ENCODE results near the gene SETBP1. TPM values are rescaled to one million over a fixed set of nuclear protein-coding genes. Genes with fewer than 3 reads are reported as not detected.

Gene SETBP1
- total RNA-seq, 1 donor from 2014 or later, result 39.5 TPM

DNA sequence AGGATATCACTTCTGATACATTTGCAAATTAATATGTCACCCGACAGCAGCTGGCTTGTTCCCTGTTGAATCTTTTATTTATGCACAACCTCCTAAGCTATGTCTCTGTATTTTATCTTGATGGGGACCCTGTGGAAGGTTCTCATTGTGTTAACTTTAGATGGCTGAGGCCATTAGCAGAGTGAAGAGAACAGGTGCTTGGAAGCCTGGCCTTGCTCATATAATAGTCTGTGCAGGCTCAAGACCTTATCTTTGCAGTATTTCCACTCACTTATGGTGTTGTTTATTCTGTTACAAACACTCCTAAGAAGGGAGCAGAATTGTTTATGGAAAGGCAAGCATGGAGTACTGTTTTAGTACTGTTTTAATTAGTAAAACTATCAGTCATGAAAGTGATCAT is 107.6 kb downstream of the SETBP1 start:
- H3K9me3 ChIP-seq, result no peaks in the 10 kb centered on the region
- no peak overlapping the region for H3K4me3 ChIP-seq
- H3K36me3 ChIP-seq, result no peaks in the 10 kb centered on the region
- TF ChIP-seq, protein P1, sequence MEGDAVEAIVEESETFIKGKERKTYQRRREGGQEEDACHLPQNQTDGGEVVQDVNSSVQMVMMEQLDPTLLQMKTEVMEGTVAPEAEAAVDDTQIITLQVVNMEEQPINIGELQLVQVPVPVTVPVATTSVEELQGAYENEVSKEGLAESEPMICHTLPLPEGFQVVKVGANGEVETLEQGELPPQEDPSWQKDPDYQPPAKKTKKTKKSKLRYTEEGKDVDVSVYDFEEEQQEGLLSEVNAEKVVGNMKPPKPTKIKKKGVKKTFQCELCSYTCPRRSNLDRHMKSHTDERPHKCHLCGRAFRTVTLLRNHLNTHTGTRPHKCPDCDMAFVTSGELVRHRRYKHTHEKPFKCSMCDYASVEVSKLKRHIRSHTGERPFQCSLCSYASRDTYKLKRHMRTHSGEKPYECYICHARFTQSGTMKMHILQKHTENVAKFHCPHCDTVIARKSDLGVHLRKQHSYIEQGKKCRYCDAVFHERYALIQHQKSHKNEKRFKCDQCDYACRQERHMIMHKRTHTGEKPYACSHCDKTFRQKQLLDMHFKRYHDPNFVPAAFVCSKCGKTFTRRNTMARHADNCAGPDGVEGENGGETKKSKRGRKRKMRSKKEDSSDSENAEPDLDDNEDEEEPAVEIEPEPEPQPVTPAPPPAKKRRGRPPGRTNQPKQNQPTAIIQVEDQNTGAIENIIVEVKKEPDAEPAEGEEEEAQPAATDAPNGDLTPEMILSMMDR (IDR thresholded peaks at IDR 0.05), result no peak
- no peak overlapping the region for H3K27ac ChIP-seq
- intact Hi-C loops (cut with DNase I), result no loop called here
- DNase-seq (no peak), ATAC-seq (no peak)
- H3K27me3 ChIP-seq, result no peaks in the 10 kb centered on the region
- peaks cover 24% of the 10 kb centered on the region for H3K4me1 ChIP-seq

DNA sequence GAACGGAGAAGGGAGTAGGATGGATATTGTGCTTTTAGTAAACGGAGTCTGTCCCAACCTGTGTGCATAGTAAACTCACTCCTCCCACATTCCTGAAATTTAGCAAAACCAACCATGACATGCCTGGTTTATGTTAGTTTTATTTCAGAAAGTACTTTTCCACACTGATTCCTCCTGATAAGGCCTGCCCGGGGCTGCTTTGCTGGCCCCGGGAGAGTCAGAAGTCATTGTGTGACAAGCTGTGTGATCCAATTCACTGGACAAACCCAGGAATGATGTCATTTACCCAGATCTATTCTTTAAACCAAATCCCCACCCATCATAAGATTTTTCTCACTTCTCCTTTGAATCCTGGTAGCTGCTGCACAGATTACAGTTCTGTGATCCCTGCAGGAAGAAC is 109.0 kb downstream of the SETBP1 start:
- Histone ChIP-seq H3K4me3 (no peak overlapping the region), H3K36me3 (no peaks in the 10 kb centered on the region), H3K9me3 (no peaks in the 10 kb centered on the region), H3K4me1 (peaks cover 24% of the 10 kb centered on the region), H3K27me3 (no peaks in the 10 kb centered on the region), H3K27ac (no peak overlapping the region)
- TF ChIP-seq, protein P1 (IDR thresholded peaks at IDR 0.05), result no peak
- ATAC-seq (peak; percentile 29), DNase-seq (no peak)
- intact Hi-C loops (cut with DNase I), result no loop called here

DNA sequence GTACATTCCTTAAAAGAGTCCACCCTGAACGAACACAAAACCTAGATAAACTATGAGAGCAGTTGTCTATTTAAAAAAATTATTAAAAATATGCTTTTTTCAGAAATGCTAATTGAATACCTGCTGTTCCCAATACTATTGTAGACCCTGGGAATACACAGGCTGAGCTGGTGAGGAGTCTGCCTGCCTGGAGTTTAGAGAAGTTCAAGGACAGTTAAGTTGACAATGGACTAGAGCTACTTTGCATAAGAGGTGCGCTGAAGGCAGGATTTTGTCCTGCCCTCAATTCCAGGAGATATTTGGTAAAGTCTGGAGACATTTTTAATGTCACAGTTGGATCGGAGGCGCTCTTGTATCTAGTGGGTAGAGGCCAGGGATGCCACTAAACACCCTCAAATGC is 110.2 kb downstream of the SETBP1 start:
- no peaks in the 10 kb centered on the region for H3K36me3 ChIP-seq
- no peak for DNase-seq
- H3K27ac ChIP-seq, result no peak overlapping the region
- peaks cover 24% of the 10 kb centered on the region for H3K4me1 ChIP-seq
- intact Hi-C loops (cut with DNase I), result no loop called here
- TF ChIP-seq, protein P1 (IDR thresholded peaks at IDR 0.05), result no peak
- H3K9me3 ChIP-seq, result no peaks in the 10 kb centered on the region
- no peaks in the 10 kb centered on the region for H3K27me3 ChIP-seq
- ATAC-seq, result no peak
- H3K4me3 ChIP-seq, result no peak overlapping the region

DNA sequence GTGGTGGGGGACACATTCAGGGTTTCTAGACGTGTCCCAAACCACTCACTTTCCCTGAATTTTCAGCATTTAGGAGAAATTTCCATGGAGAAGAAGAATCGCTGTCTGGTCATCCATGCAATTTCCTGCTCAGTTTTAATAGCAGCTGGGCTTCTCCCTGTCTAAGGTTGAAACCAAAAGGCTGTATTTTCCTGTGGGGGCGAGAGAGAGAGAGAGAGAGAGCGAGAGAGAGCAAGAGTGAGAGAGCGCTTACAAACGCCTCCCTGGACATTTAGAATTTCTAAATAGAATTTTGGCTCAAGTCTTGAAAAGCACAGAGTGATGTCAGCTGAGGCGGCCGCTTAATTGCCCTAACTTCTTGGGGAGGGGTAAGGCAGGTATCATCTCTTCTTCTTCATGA is 110.8 kb downstream of the SETBP1 start:
- DNase-seq (no peak), ATAC-seq (no peak)
- TF ChIP-seq, protein P1 (IDR thresholded peaks at IDR 0.05), result no peak
- Histone ChIP-seq H3K36me3 (no peaks in the 10 kb centered on the region), H3K4me1 (peaks cover 24% of the 10 kb centered on the region), H3K27ac (no peak overlapping the region), H3K27me3 (no peaks in the 10 kb centered on the region), H3K4me3 (no peak overlapping the region), H3K9me3 (no peaks in the 10 kb centered on the region)
- intact Hi-C loops (cut with DNase I), result no loop called here

DNA sequence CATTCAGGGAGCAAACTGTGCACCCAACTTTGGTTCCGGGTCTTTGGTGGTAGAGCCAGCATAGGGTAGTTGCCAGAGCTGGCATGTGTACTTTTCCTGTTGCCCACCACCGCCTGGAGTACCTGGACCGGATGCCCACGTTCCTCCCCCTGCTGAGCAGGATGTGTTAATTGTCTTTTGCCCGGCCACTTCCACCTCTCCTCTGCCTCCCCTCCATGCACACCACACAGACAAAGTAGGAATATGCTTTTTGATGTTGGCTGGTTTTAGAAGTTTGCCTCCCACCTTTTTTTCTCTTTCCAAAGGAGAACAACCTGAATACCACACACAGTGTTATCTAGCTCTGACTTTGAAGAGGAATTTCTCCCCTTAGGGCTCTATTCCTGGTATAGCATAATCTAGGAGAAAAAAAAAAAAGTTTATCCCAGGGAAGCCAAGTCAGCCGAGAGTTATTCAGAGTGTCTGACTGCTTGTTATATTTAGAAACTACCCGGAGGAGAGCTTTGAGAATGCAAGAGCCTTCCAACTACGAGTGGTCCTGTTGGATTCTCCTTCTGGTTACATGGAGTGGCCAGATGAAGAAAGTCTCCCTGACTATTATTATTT is 111.9 kb downstream of the SETBP1 start:
- H3K4me3 ChIP-seq, result no peak overlapping the region
- ATAC-seq (no peak), DNase-seq (no peak)
- H3K27ac ChIP-seq, result no peak overlapping the region
- H3K4me1 ChIP-seq, result peaks cover 24% of the 10 kb centered on the region
- no peaks in the 10 kb centered on the region for H3K27me3 ChIP-seq
- no peaks in the 10 kb centered on the region for H3K9me3 ChIP-seq
- H3K36me3 ChIP-seq, result no peaks in the 10 kb centered on the region
- intact Hi-C loops (cut with DNase I), result no loop called here
- TF ChIP-seq, protein P1 (IDR thresholded peaks at IDR 0.05), result no peak

DNA sequence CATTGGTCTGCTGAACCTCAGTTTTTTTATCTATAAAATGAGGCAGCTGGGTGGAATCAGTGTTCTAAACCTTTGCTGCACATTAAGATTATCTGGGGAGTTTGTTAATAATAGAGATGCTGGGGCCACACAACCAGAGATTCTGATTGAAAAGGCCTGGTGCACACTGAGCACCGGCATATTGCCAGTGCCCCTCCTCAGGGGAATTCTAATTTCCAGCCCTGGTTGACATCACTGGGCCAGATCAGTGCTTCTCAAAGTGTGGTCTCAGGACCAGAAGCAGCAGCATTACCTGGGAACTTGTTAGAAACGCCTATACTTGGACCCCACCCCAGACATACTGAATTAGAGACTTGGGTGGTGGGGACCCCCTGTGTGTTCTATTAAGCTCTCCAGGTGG is 112.5 kb downstream of the SETBP1 start:
- TF ChIP-seq, protein P1 (IDR thresholded peaks at IDR 0.05), result no peak
- no peak overlapping the region for H3K4me3 ChIP-seq
- ATAC-seq (no peak), DNase-seq (no peak)
- intact Hi-C loops (cut with DNase I), result no loop called here
- no peaks in the 10 kb centered on the region for H3K27me3 ChIP-seq
- no peaks in the 10 kb centered on the region for H3K36me3 ChIP-seq
- no peak overlapping the region for H3K27ac ChIP-seq
- no peaks in the 10 kb centered on the region for H3K9me3 ChIP-seq
- peaks cover 24% of the 10 kb centered on the region for H3K4me1 ChIP-seq
